ENCODE data around the gene EHD1.

EHD1 gene

DNA sequence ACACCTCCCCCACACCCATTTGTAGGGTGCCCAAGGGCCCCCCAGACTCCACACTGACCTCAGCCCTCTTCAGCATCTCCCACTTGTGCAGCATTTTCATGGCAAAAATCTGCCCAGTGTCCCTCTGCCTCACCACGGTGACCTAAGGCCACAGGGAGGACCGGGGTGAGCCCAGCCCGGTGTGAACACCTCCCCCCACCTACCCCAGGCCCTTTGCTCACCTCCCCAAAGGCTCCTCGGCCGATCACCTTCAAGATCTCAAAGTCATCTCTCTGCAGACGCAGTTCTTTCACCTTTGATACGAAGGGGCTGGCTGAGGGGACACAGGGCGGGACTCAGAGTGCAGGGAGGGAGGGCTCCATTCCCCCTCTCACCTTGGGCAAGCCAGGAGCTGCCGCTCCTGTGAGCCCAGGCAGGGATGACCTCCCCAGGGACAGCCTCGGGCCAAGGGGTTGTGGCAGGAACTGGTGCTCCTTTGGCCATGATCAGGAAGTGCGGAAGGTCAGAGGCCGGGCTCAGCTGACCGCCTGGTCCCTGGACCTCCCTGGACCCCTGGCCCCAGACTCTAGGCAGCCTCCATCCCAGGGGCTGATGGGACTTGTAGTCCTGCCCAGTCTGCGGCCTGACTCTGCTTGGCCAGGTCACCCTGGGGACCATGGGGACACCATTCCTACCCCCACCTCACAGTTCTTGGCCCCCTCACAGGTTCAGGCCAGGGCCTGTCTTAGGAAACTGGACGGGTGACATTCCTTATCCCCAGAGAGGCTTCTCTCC lies 36.6 kb downstream of the EHD1 start:
- no peak for DNase-seq

DNA sequence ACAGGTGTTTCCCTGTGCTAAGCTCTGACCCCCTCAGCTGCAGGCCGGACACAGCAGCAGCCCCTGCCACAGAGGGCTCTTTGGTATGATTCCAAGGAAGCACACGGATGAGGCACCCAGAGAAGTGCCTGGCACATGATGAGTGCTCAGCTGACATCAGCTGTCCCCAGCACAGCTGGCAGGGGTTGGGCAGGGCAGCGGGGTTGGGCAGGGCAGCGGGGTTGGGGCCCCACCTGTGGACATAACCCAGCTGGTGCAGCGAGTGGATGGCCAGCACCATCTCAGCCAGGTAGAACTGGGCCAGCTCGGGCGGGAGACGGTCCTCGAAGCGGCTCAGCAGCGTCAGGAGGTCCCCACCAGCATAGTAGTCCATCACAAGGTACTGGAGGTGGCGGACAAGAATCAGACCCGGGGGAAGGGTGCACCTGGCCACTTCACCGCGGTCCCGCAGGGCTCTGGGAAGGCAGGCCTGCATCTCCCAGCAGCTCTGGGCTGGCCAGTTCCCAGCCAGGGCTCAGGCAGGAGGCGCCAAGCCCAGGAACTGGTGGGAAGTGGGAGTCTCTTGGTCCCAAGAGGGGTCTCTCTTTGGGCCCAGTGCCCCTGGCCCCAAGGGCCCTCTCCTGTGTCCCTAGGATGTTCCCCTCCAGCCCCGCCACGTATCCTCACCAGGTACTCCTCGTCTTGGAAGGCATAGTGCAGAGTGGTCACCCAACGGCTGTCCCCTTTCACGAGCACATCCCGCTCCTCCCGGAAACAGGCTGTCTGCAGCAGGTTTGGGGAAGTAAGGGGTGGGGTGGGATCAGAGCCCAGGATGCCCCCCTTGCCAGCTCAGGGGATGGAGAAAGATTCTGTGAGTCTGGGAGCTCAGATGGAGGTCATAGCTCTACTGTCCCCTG lies 38.3 kb downstream of the EHD1 start:
- no peak for DNase-seq

DNA sequence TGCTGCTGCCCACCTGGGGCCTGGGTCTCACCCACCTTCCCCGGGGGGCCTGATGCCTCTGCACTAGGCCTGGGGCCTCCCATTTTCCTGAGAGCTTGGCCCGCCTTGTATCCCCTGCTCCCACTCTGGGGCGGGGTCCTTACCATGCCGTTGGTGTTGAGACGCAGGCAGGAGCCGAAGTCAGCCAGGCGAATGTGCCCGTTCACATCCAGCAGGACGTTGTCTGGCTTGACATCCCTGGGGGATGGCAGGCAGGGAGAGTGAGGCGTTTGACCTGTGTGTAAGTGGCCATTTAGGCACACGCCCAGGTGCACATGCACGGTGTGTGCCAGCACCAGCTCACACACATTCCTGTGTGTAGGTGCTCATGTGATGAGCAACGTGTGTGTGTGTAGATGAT lies 39.1 kb downstream of the EHD1 start:
- DNase-seq = no peak

DNA sequence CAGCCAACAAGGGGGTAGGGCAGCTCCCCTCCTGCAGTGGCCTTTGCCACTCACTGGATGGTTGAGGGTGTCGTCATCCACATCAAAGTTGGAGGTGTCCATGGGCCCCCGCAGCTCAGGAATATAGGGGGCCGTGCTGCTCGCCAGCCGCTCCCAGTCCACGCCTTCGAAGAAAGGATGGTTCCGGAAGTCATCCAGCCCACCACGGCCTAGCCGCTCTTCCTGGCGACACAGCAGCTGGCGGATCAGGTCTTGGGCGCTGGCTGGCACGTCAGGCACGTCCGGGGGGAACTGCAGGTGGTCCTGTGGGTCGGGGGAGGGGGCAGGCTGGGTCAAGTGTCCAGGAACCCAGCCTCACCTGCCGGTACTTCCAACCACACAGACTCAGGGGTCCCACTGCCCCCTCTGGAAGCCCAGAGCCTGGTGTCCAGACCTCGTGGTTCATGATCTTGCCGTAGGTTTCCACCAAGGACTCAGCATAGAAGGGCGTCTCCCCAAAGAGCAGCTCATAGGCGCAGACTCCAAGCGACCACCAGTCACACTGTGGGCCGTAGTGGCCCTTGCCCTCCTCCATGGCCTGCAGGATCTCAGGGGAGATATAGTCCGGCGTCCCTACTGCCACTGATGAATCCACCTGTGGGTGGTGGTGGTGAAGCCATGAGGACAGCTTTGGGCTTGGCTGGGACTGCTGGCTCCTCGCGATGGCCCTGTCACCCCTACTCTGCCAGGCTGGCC lies 39.7 kb downstream of the EHD1 start:
- DNase-seq = no peak

DNA sequence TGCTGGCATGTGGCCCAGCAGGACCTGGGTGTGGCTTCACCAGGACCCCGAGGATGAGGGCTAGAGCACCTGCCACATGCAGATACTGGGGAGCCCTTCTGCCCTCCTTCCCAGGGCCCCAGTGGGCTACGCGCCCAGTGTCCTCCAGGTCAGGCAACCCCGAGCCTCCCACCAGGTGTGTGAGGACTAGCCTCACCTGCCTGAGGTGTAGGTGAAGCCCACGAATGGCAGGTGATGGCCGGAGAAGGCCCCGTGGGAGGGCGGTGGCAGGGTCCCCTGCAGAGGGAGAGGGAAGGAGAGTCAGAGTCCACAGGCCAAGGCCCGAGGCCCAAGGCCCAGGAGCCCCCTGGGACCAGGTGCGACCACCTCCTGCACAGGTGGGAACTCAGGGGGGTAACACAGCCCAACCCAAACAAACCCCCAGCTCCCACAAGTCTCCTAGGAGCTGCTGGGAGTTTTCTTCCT lies 40.5 kb downstream of the EHD1 start:
- no peak for DNase-seq

DNA sequence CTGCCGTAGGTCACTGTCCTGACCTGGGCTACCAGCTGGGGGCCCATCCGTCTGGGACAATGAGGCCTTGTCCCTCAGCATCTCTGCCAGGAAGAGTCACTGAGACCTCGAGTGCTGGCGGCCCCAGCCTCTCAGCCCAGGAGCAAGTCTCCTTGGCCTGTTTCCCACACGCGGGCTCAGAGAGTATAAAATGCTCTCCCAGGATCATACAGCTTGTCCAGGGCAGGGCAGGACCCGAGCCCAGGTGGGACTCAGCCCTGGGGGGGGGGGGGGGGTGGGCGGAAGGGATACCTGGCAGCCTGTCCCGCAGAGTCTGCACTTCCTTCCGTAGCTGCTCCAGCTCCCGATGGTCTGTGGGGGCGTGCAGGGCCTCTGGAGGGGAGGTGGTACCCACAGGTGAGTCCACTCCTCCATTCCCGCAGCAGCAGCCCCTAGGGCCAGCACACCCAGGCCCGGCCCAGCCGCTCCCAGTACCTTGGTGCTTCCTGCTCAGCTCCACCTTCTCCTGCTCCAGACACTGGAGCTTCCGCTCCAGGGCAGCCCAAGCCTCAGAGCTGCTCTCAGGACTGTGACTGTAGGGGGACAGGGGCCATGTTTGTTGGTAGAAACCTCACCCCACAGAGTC lies 41.9 kb downstream of the EHD1 start:
- no peak for DNase-seq

DNA sequence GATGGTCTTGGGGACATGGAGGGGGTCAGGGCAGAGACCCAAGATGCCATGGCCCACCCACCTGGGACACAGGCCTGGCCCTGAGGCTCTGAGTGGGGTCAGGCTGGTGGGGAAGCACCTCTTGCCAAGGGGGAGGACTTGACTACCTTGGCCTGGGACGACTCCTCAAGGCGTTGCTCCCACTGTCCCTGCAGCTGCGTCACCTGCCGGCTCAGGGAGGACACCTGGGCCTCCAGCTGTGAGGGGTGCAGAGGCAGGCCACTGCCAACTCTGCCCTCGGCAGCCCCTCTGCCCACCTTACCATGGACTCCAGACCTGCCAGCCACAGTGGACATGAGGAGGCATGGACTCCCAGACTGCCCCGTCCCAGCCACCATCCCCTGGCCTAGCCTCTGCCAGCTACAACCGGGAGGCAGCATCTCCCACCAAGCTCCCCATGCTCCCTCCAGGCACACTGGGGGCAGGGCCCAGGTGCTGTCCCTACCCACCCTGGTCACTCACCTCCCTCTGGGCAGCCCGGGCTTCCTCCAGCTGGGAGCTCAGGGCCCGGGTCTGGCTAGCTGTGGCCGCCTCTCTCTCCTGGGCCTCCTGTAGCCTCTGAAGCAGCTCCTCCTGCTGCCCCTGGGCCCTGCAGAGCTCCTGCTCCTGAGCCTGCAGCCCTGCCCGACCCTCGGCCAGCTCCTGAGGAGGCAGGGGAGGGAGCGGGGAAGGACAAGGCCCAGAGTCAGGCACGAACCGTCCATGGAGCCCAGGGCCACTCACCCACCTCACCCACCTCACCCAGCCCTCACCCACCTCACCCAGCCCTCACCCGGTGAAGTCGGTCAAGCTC lies 42.6 kb downstream of the EHD1 start:
- DNase-seq = no peak

DNA sequence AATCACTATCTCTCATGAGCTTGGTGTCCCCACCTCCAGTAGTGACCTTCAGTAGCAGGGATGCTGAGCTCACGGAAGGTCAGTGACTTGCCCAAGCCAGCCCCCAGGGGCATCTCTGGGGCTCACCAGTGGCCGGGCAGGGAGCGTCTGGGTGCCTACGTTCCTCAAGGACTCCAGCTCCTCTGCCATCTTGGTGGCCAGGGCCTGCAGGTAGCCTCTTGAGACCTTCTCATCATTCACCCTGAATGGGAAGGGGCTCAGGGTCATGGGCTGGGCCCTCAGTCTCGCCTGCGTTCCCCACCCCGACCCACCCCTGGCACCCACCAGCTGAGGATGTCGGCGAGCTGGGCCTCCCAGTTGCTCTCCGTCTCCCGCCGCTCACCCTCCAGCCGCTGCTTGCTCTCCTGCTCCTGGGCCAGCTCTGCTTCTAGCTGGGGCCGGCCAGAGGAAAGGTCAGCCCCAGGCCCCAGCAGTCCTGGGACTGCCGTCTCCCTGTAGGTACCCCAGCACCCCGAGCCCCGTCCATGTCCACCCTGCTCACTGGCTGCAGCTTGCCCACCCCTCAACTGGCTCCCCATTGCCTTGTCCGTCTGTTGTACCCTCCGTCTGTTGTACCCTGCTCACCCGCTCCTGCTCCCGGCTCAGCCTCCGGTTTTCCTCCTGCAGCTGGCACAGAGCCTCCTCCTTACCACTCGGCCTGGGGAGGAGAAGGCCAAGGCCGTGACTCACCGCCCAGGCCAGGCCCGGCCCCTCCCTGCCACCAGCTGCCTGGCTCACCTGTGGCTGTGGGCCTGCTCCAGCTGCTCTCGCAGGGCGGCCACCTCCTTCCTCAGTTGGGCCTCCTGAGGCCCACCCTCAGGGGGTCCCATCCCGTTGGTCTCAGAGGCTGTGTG lies 43.5 kb downstream of the EHD1 start:
- no peak for DNase-seq

DNA sequence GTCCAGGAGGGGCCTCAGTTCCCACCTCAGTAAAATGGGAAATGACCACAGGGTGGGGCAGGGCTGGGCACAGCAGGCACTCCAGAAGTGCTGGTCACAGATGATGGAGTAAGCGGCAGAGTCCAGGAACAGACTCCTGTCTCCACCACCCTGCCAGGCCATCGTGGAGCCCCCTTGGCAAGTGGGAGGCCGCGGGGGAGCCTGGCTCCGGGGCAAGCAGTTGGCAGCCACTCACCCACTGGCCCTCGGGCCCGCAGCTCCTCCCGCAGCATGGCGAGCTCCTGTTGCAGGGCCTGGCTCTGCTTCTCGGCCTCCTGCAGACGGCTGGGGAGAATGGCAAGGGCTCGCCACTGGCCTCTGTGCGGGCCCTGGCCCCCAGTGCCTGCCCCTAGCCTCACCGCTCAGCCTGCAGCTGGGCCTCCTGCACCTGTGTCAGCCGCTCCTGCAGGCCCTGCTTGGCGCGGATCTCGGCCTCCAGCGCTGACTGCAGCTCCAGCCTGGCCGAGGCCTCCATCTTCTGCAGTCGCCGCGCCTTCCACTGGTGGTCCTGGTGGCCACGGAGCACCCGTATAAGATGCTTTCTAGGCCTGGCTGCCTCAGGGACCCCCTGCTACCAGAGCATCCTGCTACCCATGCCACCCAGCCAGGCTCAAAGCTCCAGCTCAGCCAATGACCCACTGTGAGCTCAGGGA lies 44.2 kb downstream of the EHD1 start:
- no peak for DNase-seq

DNA sequence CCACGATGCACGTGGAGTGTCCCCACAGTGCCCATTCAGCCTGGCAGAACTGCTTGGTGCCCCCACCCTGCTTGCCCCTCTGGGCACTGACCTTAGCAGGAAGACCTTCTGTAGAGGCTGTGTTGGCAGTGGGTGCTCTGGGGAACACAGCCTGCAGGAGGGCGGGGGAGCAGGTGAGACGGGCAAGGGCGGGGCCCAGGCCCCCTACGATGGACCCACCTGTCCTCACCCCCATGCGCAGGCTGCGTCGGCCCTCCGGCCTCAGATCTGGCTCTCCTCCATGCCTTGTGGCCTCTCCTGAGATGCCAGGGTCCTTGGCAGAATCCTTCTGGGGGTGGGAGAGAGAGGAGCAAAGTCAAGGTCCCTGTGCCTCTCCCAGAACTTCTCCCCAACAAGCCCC lies 44.9 kb downstream of the EHD1 start:
- no peak for DNase-seq

DNA sequence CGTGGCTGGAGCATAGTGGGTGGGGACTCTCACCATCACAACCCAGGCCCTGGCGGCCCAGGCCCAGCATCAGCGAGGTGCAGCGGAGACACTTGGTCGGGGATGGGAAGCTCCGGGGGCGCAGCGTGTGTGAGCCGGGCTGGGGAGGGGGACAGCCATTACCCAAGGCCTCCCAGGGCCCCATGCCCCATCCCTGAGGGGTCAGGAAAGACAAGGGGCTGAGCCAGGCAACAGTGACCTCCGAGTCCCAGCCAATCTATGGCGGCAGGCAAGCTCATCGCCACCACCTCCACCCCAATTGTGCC lies 45.3 kb downstream of the EHD1 start:
- no peak for DNase-seq

DNA sequence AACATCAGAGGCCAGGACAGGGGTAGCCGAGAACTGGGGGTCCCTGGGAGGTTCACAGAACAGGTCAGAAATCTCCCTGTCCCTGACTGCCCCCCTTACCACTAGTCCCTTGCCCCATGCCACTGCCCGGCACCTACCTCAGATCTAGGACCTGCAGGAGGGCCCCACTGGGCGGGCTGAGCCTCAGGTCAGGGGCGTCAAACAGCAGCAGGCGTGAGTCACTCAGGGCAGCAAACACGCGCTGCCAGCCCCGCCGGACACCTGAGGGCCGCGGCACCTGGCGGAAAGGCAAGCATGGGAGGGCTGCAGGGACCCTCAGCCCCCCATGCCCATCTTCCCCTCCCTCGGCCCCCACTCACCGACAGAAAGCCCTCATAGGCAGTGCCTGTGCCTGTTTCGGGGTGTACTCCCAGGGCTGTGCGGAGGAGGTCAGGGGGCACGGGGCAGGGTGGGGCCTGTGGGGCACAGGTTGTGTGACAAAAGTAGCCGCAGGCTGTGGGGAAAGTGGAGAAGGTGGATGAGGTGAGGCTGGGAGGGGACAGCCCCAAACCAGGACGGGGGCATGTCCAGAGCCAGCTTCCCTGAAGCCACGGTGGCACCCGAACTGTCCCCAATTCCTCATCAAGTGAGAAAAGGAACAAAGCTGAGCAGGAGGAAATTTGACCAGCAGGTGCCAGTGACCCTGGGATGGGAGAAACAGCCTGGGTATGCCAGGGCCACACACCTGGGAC lies 45.8 kb downstream of the EHD1 start:
- no peak for DNase-seq

DNA sequence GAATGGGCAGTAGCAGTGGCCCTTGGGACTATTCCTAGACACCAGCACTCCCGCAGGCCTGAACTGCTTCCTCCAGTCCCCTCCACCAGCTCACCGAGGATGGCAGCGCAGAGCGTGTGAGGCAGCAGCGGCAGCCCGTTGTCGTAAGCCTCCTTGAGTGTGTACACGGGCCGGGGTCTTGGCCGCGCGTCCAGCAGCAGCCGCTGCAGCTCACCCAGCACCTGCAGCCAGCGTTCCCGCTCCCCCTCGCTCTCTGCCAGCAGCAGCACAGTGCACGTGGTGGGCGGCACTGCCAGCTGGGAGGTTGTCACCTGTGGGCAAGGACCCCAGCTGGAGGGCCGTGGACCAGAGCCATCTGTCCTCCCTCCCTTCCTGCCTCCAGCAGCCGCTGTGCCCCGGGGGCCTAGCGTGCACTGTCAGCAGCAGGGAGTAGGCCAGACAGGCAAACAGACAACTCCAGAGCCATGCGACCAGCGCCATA lies 47.0 kb downstream of the EHD1 start:
- no peak for DNase-seq

DNA sequence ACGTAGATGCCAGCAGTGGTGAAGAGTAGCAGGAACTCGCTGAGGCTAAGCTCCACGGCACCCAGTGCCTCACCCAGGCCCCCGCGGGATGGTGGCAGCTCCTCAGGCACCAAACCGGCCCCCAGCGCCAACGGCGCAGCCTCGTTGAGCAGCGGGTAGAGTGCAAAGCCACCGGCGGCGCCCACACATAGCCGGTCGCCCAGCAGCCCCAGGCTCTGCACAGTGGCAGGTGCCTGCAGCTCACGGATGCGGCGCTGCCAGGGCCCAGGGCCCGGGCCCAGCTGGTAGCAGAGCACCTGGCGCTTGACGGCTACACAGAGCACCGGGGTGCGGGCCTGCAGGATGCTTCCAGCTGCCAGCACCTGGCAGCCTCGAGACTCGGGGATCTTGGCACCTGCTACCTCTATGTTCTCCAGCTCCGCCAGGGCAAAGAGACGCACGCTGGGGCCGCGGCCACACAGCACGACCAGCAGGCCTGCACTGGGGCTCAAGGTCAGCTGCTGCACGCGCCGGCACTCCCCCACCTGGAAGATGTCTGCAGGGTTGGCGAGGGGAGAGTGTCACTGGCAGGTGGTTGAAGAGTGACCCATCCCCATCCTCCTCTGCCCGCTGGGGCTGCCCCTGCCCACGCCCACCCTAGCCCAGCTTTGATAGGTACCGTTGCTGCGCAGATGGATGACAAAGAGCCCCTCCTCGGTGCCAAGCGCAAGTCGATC lies 48.7 kb downstream of the EHD1 start:
- no peak for DNase-seq

DNA sequence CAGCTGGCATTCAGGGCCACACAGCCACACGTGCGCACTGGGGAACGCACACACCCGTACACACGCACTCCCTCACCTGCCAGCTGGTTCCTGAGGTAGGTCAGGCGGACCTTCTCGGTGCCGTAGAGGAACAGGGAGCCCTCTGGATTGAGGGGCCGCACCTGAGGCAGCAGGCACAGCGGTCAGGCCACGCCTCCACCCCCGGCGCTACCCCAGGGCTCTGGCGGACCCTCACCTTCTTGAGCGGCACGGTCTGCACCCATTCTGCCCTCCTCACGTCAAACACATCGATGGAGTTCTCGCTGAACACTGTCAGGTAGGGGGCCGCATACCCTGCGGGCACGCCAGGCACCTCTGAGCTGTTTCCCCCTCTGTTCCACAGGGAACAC lies 51.0 kb downstream of the EHD1 start:
- DNase-seq = no peak

DNA sequence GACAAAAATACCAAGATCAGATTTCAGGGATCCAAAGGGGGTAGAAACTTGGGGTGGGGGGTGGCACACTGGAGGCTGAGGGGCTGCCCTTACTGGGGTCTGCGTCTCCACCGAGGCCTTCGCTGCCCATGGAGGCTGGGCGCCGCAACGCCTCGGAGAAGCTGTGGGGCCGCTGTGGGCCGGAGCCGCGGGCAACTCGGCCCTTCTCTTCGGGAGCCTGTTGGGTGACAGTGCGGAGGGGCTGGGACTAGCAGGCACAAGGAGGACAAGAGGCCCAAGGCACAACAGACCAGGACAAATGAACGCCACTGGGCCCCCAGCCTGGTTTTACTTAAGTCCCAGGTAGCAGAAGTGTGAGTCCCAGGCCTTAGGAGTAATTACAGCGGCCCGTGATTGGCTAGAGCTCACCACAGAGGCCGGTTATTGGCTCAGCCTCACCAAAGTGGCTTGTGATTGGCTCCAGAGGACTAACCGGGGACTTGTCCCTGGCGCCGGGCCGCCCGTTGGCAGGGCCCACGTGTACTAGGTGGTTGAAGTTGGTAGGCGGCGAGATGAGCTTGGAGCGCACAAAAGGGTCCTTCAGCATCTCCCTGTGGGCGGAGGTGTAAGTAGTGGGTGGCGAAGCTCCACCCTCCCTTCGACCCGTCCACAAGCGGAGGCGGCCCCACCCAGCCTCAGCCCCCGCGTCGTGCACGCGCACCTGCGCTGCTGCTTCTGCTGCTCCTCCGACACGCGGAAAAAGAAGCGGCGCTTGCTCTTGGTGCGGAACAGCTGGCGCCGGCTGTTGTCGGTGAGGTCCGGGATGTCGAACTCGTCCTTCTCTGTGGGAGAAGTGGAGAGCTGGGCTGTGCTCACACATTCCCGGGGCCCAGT lies 51.6 kb downstream of the EHD1 start:
- no peak for DNase-seq

DNA sequence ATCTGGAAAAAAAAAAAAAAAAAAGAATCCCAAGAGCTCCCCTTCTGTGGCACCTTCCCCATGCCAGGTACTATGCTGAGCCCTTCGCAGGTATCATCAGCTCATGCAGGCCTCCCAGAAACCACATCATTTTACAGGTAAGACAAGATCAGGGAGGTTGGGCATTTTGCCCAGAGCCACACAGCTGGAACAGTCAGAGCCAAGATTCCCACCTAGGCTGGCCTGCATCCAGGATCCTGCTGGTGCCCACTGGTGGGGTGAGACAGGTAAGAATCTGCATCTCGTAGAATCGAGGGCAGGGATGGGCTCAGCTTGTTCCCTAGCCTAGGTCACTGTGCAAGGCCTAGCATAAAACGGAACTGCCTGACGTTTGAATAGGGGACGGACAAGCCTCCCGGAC lies 52.4 kb downstream of the EHD1 start:
- DNase-seq = no peak

DNA sequence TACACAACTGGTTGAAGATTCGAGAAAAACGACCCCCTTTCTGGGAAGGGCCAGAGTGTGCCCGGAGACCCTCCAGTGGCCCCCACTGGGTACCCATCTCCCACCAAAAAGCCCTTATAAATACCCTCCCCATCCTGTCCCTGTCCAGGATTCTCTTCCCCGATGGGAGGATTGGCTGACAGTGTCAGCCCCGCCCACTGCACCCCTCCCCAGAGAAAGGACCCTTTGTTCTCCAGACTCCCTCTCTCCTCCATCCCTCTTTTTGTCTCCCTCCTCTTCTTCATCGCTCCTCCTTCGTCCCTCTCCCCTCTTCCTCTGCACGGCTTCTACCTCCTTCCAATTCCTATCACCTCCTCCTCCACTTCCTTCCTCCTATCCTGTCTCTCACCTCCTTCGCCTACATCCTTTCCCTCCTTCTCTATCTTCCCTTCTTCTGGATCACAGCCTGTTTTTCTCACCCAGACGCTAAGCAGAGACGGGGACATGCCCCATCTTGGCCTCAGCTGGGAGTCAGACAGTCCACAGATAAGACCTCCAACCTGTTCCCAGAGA lies 54.8 kb downstream of the EHD1 start:
- no peak for DNase-seq

Data from hematopoietic multipotent progenitor cell treated with erythropoietin and hydrocortisone succinate and interleukin-3 and kit ligand, for 4 days (in vitro differentiated cells).